Uterus (tissue), 2 donors: Measurements from ENCODE around the gene TMEM218.

Source experiments
- POLR2A ChIP-seq, 2 donors: fragments of 450-650 bp; IDR thresholded peaks; one replicate each; pipeline ENCODE4 v1.6.1; 2016; ENCODE audit warnings: antibody characterized with exemption in 2 of 2, mild to moderate bottlenecking in 1 of 2, moderate library complexity in 1 of 2
- TF ChIP-seq, protein P1 (sequence below), 4 experiments: fragments of 200-600 bp in 2 of 4; fragments of 450-650 bp in 2 of 4; sonication (generic) in 2 of 4; IDR thresholded peaks; one replicate each; pipeline ENCODE4 v1.5.1; 2016 to 2019; ENCODE audit warnings: antibody characterized with exemption in 4 of 4, mild to moderate bottlenecking in 2 of 4, moderate library complexity in 1 of 4

DNA sequence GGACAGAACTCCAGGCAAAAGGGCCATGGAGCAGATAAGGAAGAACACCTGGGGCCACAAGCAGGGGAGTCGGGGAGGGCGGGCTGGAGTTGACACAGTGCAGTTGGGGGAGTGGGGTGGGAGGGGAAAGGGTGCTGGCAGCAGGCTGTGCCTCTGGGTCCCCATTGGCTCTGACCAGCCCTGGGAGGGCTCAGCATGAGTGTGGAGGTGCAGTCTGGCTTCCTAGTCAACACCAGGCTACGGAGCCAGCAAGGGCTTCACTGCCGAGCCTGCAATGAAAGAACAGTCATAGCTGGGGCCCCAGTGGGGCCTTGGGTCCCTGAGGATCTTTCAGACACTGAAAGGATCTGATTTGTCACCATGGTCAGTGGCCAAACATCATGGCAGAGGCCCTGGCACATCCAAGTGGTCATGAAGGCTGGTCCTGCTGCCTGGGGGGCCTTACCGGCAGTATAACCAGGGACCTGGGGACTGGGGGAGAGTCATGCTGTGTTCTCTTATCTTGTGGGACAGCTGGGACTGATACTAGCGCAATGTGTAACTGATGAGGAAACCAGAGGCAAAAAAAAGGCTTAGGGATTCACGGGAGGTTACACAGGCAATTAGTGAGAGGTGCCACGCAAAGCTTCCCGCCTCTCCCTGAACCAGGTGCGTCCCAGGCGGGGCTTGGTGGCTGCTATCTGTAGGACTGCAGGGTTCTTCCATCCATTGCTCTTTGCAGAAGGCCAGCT lies 36.8 kb downstream of the TMEM218 start:
- TF ChIP-seq, protein P1, sequence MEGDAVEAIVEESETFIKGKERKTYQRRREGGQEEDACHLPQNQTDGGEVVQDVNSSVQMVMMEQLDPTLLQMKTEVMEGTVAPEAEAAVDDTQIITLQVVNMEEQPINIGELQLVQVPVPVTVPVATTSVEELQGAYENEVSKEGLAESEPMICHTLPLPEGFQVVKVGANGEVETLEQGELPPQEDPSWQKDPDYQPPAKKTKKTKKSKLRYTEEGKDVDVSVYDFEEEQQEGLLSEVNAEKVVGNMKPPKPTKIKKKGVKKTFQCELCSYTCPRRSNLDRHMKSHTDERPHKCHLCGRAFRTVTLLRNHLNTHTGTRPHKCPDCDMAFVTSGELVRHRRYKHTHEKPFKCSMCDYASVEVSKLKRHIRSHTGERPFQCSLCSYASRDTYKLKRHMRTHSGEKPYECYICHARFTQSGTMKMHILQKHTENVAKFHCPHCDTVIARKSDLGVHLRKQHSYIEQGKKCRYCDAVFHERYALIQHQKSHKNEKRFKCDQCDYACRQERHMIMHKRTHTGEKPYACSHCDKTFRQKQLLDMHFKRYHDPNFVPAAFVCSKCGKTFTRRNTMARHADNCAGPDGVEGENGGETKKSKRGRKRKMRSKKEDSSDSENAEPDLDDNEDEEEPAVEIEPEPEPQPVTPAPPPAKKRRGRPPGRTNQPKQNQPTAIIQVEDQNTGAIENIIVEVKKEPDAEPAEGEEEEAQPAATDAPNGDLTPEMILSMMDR (IDR thresholded peaks at IDR 0.05): no peak
- no peak for TF ChIP-seq POLR2A (IDR thresholded peaks at IDR 0.05)
